ENCODE data around the gene ILKAP.

Gene ILKAP

DNA sequence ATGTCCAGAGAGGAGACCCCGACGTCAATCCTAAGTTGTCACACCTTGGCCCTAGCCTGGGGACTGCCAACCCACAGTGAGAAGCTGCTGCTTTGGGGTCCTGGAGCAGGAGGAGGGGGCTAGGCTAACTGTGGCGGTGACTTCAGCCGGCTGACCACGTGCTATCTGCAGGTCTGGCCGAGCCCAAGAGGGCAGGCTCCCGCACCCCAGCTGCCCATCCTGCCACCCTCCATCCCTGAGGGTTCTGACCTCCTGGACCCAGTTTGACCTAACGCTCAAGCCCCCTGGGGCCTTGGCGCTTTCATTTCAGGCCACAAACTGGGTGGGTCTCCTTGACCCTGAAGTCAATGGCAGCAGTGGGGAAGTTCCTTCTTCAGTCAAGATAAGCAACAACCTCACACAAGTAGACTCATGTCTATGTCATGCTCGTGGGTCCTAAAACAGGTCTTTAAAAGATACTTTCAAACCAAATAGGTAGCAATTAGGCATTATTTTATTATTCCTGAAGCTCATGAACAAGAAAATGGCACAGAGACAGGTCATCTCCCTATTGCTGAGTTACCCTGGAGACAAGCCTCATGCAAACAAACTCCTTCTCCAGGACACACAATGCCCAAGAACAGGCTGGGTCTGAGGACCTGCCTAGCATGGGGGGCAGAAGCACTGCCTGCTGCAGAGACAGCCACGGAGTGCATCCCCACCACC, 34.1 kb upstream of the ILKAP start:
- in situ Hi-C loops (cut with HindIII; ENCODE audit: low sequenced_read_pairs) = no loop called here

GRCh38 chr2:238236571-238236970, 33.1 kb upstream of the ILKAP start:
- in situ Hi-C loops (cut with HindIII; ENCODE audit: low sequenced_read_pairs) = no loop called here

DNA sequence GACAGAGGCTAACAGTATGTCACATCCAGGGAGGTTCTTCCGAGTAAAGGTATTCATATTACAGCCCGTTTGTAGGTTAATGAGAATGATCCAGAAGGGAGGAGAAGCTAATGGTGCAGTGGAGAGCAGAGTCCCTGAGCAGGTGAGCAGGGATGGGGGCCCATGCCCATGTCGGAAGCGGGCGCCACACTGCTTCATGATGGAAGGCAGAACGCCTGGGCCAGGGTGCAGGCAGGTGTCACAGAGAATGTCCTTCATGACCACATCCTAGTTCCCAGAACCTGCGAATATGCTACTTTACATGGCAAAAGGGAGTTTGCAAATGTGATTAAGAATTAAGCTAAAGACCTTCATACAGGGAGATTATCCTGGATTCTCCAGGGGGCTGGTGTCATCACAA, 32.4 kb upstream of the ILKAP start:
- in situ Hi-C loops (cut with HindIII; ENCODE audit: low sequenced_read_pairs) = no loop called here

GRCh38 chr2:238235331-238235732, 31.8 kb upstream of the ILKAP start:
- in situ Hi-C loops (cut with HindIII; ENCODE audit: low sequenced_read_pairs) = no loop called here

- in situ Hi-C loops (cut with HindIII; ENCODE audit: low sequenced_read_pairs) = no loop called here
Observed at GRCh38 chr2:238233625-238234024, 30.1 kb upstream of the ILKAP start.

DNA sequence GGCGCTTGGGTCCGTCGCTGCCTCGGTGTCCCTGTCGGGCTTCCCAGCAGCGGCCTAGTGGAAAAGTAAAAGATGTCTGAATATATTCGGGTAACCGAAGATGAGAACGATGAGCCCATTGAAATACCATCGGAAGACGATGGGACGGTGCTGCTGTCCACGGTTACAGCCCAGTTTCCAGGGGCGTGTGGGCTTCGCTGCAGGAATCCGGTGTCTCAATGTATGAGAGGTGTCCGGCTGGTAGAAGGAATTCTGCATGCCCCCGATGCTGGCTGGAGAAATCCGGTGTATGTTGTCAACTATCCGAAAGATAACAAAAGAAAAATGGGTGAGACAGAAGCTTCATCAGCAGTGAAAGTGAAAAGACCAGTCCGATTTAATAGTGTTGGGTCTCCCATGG, 28.3 kb upstream of the ILKAP start:
- in situ Hi-C loops (cut with HindIII; ENCODE audit: low sequenced_read_pairs) = no loop called here

DNA sequence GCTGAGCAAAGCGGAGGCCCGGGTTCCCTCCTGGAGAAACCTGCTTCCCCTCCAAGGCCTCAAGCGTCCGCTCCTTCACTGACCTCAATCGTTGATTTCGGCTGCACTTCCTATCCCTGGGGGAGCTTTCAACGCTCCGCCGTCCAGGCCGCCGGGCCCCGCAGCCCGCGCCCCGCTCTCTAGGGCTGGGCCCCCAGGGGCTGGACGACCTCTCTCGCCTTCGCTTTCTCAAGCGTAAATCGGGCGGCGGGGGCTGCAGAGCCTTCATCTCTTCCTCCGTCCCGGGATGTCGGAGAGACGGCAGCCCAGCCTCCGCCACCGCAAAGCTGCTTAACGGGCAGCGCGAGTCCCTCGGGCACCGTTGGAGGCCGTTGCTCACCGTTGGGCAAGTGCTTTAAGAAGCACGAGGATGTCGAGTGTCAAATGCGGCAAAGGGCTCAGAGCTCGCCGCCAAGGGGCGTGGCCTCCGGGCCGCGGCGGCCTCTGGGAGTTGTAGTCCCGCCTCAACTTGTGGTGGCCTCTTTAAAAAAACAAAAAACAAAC, 27.8 kb upstream of the ILKAP start:
- in situ Hi-C loops (cut with HindIII; ENCODE audit: low sequenced_read_pairs) = no loop called here

- in situ Hi-C loops (cut with HindIII; ENCODE audit: low sequenced_read_pairs) = no loop called here
Observed at GRCh38 chr2:238230699-238231098, 27.2 kb upstream of the ILKAP start.

GRCh38 chr2:238228700-238229099, 25.2 kb upstream of the ILKAP start:
- in situ Hi-C loops (cut with HindIII; ENCODE audit: low sequenced_read_pairs) = no loop called here

- in situ Hi-C loops (cut with HindIII; ENCODE audit: low sequenced_read_pairs) = no loop called here
Observed at GRCh38 chr2:238227587-238228032, 24.1 kb upstream of the ILKAP start.

GRCh38 chr2:238226698-238227586, 23.4 kb upstream of the ILKAP start:
- in situ Hi-C loops (cut with HindIII; ENCODE audit: low sequenced_read_pairs) = no loop called here

GRCh38 chr2:238225911-238226697, 22.6 kb upstream of the ILKAP start:
- in situ Hi-C loops (cut with HindIII; ENCODE audit: low sequenced_read_pairs) = no loop called here

DNA sequence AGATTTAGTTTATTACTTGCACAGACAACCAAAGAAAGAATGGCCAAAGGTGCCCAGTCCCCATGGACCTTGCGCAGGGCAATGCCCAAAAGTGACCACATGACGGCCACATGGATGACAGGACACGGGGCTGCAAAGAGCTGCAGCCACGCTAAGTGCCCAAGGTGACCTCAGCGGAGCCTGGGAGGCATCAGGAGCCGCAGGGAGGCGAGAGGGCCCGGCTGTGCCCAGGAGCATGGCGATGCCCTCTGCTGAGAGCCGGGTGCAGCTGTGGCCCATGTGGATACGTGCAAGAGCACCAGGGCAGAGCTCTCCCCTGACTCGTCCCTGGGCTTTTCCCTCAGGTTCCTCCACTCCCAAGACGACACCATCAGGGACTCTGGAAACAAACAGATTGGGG, 21.6 kb upstream of the ILKAP start:
- in situ Hi-C loops (cut with HindIII; ENCODE audit: low sequenced_read_pairs) = no loop called here

DNA sequence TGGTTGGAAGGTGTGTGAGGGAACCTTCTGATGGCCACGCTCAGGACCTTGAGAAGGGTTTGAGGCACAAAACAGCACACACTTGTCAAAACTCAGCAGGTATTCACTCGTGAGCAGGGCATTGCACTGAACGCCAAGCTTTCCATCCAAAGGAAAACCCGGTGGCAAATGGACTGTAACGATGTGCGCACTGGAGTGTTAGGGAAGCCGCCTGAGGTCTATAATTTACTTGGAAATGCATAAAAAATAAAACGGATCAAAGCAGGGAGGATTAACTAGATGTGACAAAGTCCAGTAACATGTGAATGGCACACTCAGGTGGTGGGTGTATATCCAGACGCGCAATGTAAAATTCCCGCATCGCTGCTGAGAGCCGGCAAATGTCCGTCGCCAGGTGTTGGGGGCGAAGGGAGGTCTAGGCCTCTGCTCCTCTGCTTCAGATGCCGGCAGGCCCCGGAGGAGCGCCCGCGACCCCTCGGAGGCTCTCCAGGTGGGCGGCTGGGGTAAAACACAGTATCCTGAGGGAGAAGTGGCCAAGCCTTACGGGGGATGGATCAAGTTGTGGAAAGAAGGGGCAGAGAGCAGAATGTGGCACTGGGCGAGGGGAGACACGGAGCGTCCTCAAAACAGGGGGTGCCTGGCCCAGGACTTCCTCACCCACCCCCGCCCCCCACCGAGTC, 21.0 kb upstream of the ILKAP start:
- in situ Hi-C loops (cut with HindIII; ENCODE audit: low sequenced_read_pairs) = no loop called here

DNA sequence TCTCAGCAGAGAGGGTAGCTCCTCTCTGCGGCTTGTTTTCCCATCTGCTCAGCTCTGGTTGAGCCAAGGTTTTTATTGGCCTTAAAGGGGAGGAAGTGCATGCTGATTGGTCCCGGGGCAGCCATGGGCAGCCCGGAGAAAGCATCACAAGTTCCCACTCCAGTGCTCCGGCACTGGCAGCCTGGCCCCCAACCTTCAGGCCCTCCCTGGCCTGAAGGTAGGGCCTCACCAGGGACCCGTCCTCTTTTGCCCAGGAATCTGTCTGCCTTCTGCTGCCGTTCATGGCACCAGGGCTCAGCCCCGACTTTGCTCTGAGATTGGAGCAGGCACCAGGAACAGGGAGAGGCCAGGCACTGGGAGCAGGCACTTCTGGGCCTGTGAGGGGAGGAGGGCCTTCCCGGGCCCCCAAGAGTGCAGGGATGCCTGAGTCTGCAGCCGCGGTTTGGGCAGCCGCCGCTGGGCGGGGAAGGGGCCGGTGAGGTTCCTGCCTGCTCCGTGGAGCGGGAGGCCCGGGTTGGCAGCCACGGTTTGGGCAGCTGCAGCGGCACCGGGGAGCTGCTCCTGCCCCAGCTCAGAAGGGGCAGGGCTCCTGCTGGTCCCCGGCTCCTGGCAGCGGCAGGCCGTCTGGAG, 17.5 kb upstream of the ILKAP start:
- in situ Hi-C loops (cut with HindIII; ENCODE audit: low sequenced_read_pairs) = no loop called here

GRCh38 chr2:238220274-238220891, 16.9 kb upstream of the ILKAP start:
- in situ Hi-C loops (cut with HindIII; ENCODE audit: low sequenced_read_pairs) = no loop called here

DNA sequence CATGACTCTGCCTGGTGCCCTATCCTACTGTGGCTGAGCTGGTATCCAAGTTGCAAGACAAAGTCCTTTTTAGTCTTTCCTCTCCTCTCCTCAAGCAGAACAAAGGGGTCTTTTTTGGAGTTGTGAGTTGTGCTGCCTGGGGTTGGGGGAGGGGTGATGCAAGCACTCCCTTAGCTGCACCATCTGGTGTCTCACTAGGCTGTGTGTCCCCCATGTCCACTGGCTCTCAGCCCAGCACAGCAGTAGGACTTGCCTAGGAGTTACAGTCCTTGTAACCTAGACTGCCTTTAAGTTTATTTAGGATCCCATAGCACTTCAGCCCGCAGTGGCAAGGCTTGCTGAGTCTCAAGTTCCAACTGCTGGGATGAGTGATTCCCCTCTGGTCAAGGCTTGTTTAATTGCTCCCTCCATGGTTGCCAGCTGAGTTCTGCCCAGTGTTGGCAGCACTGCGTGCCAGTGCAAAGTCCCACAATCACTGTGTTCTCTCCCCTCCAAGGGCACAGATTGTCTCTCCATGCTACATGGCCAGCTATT, 13.2 kb upstream of the ILKAP start:
- in situ Hi-C loops (cut with HindIII; ENCODE audit: low sequenced_read_pairs) = no loop called here

DNA sequence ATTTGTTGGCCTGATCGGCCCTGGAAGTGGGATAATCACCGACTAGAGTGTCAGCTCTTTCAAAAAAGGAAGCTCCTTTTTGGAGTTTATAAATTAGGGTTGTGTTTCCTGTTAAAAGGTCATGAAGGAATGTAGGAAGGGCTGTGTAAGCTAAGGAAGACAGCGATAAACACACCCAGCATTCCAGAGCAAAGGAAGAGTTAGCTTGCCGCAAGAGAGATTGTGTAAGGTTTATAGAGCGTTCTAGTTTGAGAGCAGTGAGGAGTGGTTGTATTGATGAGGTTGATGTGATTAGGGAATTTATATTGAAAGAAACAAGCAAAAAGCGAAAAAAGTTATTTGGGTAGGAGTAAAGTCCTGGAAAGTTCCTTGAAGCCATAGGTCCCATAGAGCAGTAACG, 3.5 kb upstream of the ILKAP start:
- in situ Hi-C loops (cut with HindIII; ENCODE audit: low sequenced_read_pairs) = no loop called here

DNA sequence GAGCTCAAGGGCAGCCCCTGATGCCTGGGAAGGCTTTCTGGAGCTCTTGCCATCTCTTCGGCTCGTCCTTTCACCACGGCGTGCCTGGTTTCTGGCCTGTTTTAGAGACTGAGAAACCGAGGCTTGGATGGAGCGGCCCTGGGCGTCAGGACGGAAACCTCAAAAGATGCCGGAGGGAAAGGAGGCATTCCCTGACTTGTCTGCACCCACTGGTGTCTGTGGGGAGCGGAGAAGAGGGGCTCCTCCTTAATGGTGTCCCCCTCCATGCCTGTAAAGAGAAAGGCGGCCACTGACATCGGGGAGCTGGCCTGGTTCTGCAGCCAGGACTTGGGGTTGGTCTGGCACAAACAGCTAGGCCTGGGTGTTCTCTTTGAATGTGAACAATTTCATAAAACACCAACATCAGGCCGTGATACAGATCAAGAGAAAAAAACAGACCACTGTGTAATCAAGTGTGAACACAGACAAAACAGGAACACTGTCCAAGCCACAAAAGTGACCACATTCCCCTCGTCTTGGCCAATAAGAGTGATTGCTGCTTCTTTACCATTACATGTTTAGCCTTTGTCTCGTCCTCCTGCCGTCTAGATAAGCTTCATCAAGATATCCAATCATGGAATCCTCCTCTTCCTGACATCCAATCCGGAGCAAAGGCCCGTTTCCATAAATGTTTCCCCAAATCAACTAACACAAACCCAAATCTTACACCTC, 633 bp upstream of the ILKAP start:
- in situ Hi-C loops (cut with HindIII; ENCODE audit: low sequenced_read_pairs) = no loop called here
